GM12878 (cell line): ENCODE results near the gene ARHGDIA. TPM values are rescaled to one million over a fixed set of nuclear protein-coding genes. Genes with fewer than 3 reads are reported as not detected.

Experiments
- BHLHE40 ChIP-seq, 2 experiments: fragments of 450-650 bp in 1 of 2; IDR thresholded peaks; 2 replicates each; pipeline ENCODE4 v1.6.1; 2011 to 2017; ENCODE audit warnings: low read depth in 2 of 2, borderline replicate concordance in 1 of 2, improper control_type of control experiment in 1 of 2, low read length in 1 of 2, mild to moderate bottlenecking in 1 of 2
- CHD2 ChIP-seq: IDR thresholded peaks from 2 replicates; pipeline ENCODE4 v1.6.1; 2011; ENCODE audit warnings: low read depth, low read length, improper control_type of control experiment, borderline replicate concordance
- EGR1 ChIP-seq, 2 experiments: IDR thresholded peaks; 1 replicate in 1 of 2; 2 replicates in 1 of 2; pipeline ENCODE4 v1.6.1; 2011 to 2012; ENCODE audit warnings: low read depth in 2 of 2, low read length in 2 of 2, borderline replicate concordance in 1 of 2, mild to moderate bottlenecking in 1 of 2, moderate library complexity in 1 of 2
- FOXK2 ChIP-seq: fragments of 450-650 bp; IDR thresholded peaks from 2 replicates; pipeline ENCODE4 v1.6.1; 2017; ENCODE audit warnings: mild to moderate bottlenecking, moderate library complexity
- IKZF2 ChIP-seq, 2 experiments: fragments of 450-650 bp; IDR thresholded peaks; 2 replicates each; pipeline ENCODE4 v1.6.1; 2017; ENCODE audit warnings: mild to moderate bottlenecking in 2 of 2, moderate library complexity in 2 of 2
- IRF4 ChIP-seq: IDR thresholded peaks from 2 replicates; pipeline ENCODE4 v1.6.1; 2011; ENCODE audit warnings: low read depth, low read length
- NR2F1 ChIP-seq: fragments of 450-650 bp; conservative IDR thresholded peaks from 2 replicates; pipeline ENCODE4 v1.6.1; 2017; ENCODE audit warnings: mild to moderate bottlenecking
- RAD21 ChIP-seq: IDR thresholded peaks from 2 replicates; pipeline ENCODE4 v1.6.1; 2011; ENCODE audit warnings: mild to moderate bottlenecking, low read depth, low read length, moderate library complexity; ENCODE audit not compliant: insufficient read depth
- SMARCA5 ChIP-seq: fragments of 450-650 bp; IDR thresholded peaks from 2 replicates; pipeline ENCODE4 v1.6.1; 2017; ENCODE audit warnings: mild to moderate bottlenecking
- SMC3 ChIP-seq: IDR thresholded peaks from 2 replicates; pipeline ENCODE4 v1.6.1; 2011; ENCODE audit warnings: low read length, improper control_type of control experiment, borderline replicate concordance
- polyA plus RNA-seq, 11 experiments: library from polyadenylated mRNA; depleted of rRNA in 4 of 11; unstranded in 6 of 11; stranded (reverse) in 5 of 11; fragments of >200 nt; fragmentation: Nextera tagmentation in 4 of 11; fragmentation: Illumina TruSeq in 1 of 11; extraction: Ambion mirVana in 4 of 11; extraction: Trizol in 1 of 11; gene quantifications; 1 replicate in 1 of 11; 2 replicates in 10 of 11; pipeline versions ENCODE4 v1.2.1 to v1.2.3, GENCODE V29; 2011 to 2016; ENCODE audit warnings: inconsistent platforms in 2 of 11, missing spikeins in 2 of 11, low read depth in 1 of 11
- total RNA-seq, 4 experiments: library from RNA; depleted of rRNA in 3 of 4; stranded (reverse); fragments of >200 nt in 3 of 4; fragmentation: Illumina TruSeq in 1 of 4; extraction: Trizol in 1 of 4; gene quantifications; 2 replicates each; pipeline versions ENCODE4 v1.2.1 to v1.2.3, GENCODE V29; 2013 to 2021
- TF ChIP-seq, protein P1 (sequence below): fragments of 450-650 bp; IDR thresholded peaks from 2 replicates; pipeline ENCODE4 v1.6.1; 2017; ENCODE audit warnings: low read depth, mild to moderate bottlenecking, moderate library complexity
- TF ChIP-seq, protein P2 (sequence below): fragments of 450-650 bp; conservative IDR thresholded peaks from 2 replicates; pipeline ENCODE4 v1.6.1; 2017; ENCODE audit warnings: mild to moderate bottlenecking, moderate library complexity

ARHGDIA gene
- total and polyA plus RNA-seq, 10 of the 15 experiments (the other 5 are each of a cell fraction or from before 2014, with no cell fraction given): 17.9 to 552 (median 169) TPM

DNA sequence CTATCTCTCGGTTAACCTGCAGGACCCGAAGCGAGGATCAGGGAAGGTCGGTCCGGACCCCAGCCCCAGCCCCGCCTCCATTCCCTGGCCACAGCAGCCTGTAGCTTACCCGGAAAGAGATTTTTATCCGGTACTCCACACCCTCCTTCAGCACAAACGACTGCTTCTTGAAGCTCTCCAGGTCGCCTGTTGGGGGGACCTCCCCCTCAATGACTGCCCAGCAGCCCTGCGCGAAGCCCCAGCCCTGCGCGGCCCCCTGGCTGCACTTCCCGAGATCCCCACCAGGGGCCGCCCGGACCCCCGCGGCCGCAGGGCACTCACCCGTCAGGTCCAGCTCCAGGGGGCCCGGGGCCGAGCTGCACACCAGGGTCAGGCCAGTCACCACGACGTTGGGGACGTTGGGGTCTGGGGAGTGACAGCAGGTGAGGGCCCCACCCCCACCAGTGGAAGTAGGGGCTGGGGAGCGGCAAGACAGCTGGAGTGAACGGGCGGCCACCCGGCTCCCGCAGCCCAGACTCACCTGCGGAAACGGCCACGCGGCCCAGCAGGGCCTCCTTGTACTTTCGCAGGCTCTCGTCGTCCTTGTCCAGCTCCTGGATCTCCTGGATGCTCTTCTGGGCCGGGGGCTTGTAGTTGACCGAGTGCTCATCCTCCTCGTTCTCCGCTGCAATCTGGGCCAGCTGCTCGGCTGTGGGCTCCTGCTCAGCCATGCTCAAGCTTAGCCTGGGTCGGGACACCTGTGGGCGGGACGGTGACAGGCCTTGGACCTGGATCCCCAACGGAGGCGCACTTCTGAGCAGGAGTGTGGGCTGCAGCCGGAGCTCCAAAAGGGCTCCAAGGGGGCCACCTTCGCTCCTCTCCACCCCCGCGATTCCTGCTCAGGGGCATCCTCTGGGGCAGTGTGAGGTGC lies 1.7 kb downstream of the ARHGDIA start (continued):
- TF ChIP-seq, protein P1, sequence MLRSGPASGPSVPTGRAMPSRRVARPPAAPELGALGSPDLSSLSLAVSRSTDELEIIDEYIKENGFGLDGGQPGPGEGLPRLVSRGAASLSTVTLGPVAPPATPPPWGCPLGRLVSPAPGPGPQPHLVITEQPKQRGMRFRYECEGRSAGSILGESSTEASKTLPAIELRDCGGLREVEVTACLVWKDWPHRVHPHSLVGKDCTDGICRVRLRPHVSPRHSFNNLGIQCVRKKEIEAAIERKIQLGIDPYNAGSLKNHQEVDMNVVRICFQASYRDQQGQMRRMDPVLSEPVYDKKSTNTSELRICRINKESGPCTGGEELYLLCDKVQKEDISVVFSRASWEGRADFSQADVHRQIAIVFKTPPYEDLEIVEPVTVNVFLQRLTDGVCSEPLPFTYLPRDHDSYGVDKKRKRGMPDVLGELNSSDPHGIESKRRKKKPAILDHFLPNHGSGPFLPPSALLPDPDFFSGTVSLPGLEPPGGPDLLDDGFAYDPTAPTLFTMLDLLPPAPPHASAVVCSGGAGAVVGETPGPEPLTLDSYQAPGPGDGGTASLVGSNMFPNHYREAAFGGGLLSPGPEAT: no peak
- TF ChIP-seq BHLHE40 (IDR thresholded peaks at IDR 0.05; ENCODE audit: borderline replicate concordance in 1 of 2, low read depth in 2 of 2, low read length in 1 of 2): peak in 1 of 2 experiments; percentile 41; a peak in 1 of 4 replicates
- peak; percentile 48; the same call in 1 of the 2 replicates for TF ChIP-seq NR2F1
- no peak for TF ChIP-seq FOXK2
- no peak for TF ChIP-seq IRF4
- TF ChIP-seq CHD2: 0 out of 2 replicates have a peak, but pooled peaks have one; percentile 21
- peak; percentile 52 for TF ChIP-seq RAD21
- 0 out of 2 replicates have a peak, but pooled peaks have one; percentile 57 for TF ChIP-seq SMARCA5
- peak in 1 of 2 experiments; percentile 55; a peak in 2 of 3 replicates for TF ChIP-seq EGR1 (IDR thresholded peaks at IDR 0.05; ENCODE audit: borderline replicate concordance in 1 of 2, low read depth in 2 of 2, low read length in 2 of 2)
- no peak for TF ChIP-seq IKZF2 (IDR thresholded peaks at IDR 0.05)
- TF ChIP-seq, protein P2, sequence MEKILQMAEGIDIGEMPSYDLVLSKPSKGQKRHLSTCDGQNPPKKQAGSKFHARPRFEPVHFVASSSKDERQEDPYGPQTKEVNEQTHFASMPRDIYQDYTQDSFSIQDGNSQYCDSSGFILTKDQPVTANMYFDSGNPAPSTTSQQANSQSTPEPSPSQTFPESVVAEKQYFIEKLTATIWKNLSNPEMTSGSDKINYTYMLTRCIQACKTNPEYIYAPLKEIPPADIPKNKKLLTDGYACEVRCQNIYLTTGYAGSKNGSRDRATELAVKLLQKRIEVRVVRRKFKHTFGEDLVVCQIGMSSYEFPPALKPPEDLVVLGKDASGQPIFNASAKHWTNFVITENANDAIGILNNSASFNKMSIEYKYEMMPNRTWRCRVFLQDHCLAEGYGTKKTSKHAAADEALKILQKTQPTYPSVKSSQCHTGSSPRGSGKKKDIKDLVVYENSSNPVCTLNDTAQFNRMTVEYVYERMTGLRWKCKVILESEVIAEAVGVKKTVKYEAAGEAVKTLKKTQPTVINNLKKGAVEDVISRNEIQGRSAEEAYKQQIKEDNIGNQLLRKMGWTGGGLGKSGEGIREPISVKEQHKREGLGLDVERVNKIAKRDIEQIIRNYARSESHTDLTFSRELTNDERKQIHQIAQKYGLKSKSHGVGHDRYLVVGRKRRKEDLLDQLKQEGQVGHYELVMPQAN: 0 out of 2 replicates have a peak, but pooled peaks have one; percentile 12
- TF ChIP-seq SMC3: peak; percentile 49
